ENCODE measurements around the gene RAP1GAP.

RAP1GAP gene

DNA sequence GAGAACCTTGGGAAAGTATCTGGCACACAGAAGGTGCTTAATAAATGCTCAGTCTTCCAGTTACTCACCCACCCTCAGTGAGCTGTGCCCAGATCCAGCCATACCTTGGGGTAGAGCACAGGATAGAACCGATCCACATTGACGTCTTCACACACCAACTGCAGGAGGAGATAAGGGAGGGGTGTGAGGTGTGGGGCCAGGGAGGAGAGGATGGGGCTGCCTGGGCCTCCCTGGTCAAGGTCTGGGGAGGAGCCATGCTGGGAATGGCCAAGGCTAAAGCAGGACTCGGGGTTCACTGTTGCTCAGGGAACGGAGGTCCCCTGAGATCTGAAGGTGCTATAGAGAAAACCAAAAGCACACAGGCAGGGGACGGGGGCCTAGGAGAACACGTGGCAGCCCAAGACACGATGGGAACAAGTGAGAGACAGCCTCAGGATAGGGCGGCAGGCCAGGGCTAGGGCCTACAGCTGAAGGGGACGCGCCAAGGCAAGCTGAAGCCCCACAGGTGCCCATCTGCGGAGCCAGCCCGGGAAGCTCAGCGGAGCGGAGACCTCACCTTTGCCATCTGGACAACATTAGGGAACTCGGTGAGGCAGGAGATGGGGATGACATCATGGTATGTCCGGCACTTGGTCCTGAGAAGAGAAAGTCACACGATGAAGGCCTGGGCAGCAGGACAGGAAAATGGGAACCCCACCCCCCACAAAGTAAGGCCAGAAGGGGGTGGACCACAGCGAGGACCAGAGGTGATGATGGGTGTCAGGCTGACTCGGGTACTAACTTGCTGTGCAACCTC, 55.9 kb downstream of the RAP1GAP start:
- no peaks in the 10 kb centered on the region for H3K4me1 ChIP-seq (ENCODE audit: insufficient read depth, low read length)
- H3K36me3 ChIP-seq (ENCODE audit: insufficient read depth, low read length) = no peaks in the 10 kb centered on the region
- ATAC-seq (ENCODE audit: insufficient read depth, low read depth) (no peak), DNase-seq (no peak)
- H3K27me3 ChIP-seq (ENCODE audit: insufficient read depth, low read length, poor library complexity) = no peaks in the 10 kb centered on the region
- no peak overlapping the region for H3K27ac ChIP-seq (ENCODE audit: low read length)
- H3K9ac ChIP-seq (ENCODE audit: low read depth, low read length) = no peak overlapping the region
- H3K79me2 ChIP-seq (ENCODE audit: insufficient read depth, low read length) = no peaks in the 10 kb centered on the region
- no peak overlapping the region for H2AFZ ChIP-seq (ENCODE audit: low read depth, low read length)
- H4K20me1 ChIP-seq (ENCODE audit: insufficient read depth, low read length) = peaks cover 6% of the 10 kb centered on the region; the same call in 1 of the 2 replicates
- no peak overlapping the region for H3K4me2 ChIP-seq (ENCODE audit: insufficient read depth, low read length)
- no peak overlapping the region for H3K4me3 ChIP-seq (ENCODE audit: low read depth in 1 of 2, low read length in 2 of 2)
- TF ChIP-seq, protein P1, sequence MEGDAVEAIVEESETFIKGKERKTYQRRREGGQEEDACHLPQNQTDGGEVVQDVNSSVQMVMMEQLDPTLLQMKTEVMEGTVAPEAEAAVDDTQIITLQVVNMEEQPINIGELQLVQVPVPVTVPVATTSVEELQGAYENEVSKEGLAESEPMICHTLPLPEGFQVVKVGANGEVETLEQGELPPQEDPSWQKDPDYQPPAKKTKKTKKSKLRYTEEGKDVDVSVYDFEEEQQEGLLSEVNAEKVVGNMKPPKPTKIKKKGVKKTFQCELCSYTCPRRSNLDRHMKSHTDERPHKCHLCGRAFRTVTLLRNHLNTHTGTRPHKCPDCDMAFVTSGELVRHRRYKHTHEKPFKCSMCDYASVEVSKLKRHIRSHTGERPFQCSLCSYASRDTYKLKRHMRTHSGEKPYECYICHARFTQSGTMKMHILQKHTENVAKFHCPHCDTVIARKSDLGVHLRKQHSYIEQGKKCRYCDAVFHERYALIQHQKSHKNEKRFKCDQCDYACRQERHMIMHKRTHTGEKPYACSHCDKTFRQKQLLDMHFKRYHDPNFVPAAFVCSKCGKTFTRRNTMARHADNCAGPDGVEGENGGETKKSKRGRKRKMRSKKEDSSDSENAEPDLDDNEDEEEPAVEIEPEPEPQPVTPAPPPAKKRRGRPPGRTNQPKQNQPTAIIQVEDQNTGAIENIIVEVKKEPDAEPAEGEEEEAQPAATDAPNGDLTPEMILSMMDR (IDR thresholded peaks at IDR 0.05; ENCODE audit: borderline replicate concordance, extremely low read depth, low read length, poor library complexity, severe bottlenecking) = no peak
- no peak for TF ChIP-seq EZH2 (IDR thresholded peaks at IDR 0.05; ENCODE audit: borderline replicate concordance, low read depth, low read length, severe bottlenecking)
- no peaks in the 10 kb centered on the region for H3K9me3 ChIP-seq (ENCODE audit: insufficient read depth, low read length, severe bottlenecking)

DNA sequence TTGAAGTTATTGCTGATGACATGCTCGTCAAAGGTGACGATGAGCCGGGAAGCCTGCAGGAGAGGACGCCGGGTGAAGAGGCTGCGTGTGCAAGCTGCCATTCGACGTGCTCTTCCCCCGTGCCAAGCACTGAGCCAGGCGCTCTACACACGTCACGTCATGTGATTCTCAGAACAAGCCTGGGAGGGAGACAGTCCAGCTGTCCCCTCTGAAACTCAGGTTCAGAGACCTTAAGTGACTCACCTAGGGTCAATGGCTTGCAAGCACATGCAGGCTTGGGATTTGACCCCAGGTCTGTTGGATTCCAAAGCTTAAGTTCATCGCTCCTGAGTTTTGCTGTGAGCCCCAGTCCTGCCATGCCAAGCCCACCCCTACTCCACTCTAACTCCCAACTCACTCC, 57.1 kb downstream of the RAP1GAP start:
- DNase-seq (no peak), ATAC-seq (ENCODE audit: insufficient read depth, low read depth) (no peak)
- no peaks in the 10 kb centered on the region for H3K9me3 ChIP-seq (ENCODE audit: insufficient read depth, low read length, severe bottlenecking)
- H3K9ac ChIP-seq (ENCODE audit: low read depth, low read length) = no peak overlapping the region
- H3K4me2 ChIP-seq (ENCODE audit: insufficient read depth, low read length) = no peak overlapping the region
- H3K4me3 ChIP-seq (ENCODE audit: low read depth in 1 of 2, low read length in 2 of 2) = no peak overlapping the region
- H2AFZ ChIP-seq (ENCODE audit: low read depth, low read length) = no peak overlapping the region
- H3K79me2 ChIP-seq (ENCODE audit: insufficient read depth, low read length) = no peaks in the 10 kb centered on the region
- TF ChIP-seq, protein P1 (IDR thresholded peaks at IDR 0.05; ENCODE audit: borderline replicate concordance, extremely low read depth, low read length, poor library complexity, severe bottlenecking) = no peak
- no peak for TF ChIP-seq EZH2 (IDR thresholded peaks at IDR 0.05; ENCODE audit: borderline replicate concordance, low read depth, low read length, severe bottlenecking)
- no peak overlapping the region for H3K27ac ChIP-seq (ENCODE audit: low read length)
- no peaks in the 10 kb centered on the region; the same call in 1 of the 2 replicates for H4K20me1 ChIP-seq (ENCODE audit: insufficient read depth, low read length)
- no peaks in the 10 kb centered on the region for H3K36me3 ChIP-seq (ENCODE audit: insufficient read depth, low read length)
- H3K4me1 ChIP-seq (ENCODE audit: insufficient read depth, low read length) = no peaks in the 10 kb centered on the region
- H3K27me3 ChIP-seq (ENCODE audit: insufficient read depth, low read length, poor library complexity) = no peaks in the 10 kb centered on the region

DNA sequence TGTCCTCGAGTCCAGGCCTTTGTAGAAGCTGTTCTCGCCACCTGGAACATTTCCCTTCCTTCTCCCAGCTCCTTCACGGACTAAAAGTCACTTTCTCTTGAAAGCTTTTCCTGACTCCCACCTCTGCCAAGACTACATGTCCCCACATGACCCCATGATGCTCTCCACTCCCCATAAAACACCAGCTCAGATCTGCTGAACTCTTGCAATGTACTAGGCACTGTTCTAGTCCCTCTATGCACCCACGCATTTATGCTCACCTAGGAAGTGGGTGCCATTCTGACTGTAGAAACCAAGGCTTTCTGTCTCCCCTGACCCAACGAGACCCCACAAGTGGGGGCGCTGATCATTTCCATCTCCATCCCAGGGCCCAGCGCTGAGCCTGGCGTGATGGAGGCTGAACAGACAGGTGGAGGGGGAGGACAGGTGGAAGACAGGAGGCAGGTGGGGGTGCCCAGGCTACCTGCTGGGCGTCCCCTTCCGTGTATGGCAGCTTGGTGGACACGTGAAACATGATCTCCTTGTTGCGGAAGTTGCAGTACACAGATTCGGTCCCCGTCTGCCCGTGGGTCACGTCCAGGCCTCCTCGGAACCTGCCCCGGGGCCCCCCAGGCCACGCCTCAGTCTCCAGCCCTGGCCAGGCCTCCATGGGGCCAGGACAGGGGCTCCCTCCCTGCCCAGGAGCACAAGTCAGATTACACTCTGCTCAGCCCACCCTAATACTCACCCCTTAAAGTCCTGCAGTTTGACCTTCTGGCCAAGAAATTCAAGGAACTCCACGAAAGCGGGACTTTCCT, 58.0 kb downstream of the RAP1GAP start:
- Histone ChIP-seq H3K27ac (ENCODE audit: low read length) (no peak overlapping the region), H3K27me3 (ENCODE audit: insufficient read depth, low read length, poor library complexity) (no peaks in the 10 kb centered on the region), H3K9ac (ENCODE audit: low read depth, low read length) (no peak overlapping the region), H3K79me2 (ENCODE audit: insufficient read depth, low read length) (no peaks in the 10 kb centered on the region), H2AFZ (ENCODE audit: low read depth, low read length) (no peak overlapping the region), H3K36me3 (ENCODE audit: insufficient read depth, low read length) (no peaks in the 10 kb centered on the region), H3K9me3 (ENCODE audit: insufficient read depth, low read length, severe bottlenecking) (no peaks in the 10 kb centered on the region), H3K4me1 (ENCODE audit: insufficient read depth, low read length) (no peaks in the 10 kb centered on the region), H3K4me3 (ENCODE audit: low read depth in 1 of 2, low read length in 2 of 2) (no peak overlapping the region), H4K20me1 (ENCODE audit: insufficient read depth, low read length) (no peaks in the 10 kb centered on the region; the same call in 1 of the 2 replicates), H3K4me2 (ENCODE audit: insufficient read depth, low read length) (no peak overlapping the region)
- ATAC-seq (ENCODE audit: insufficient read depth, low read depth) (no peak), DNase-seq (no peak)
- no peak for TF ChIP-seq EZH2 (IDR thresholded peaks at IDR 0.05; ENCODE audit: borderline replicate concordance, low read depth, low read length, severe bottlenecking)
- TF ChIP-seq, protein P1 (IDR thresholded peaks at IDR 0.05; ENCODE audit: borderline replicate concordance, extremely low read depth, low read length, poor library complexity, severe bottlenecking) = no peak
